ENCODE data around the gene HARS1.

DNA sequence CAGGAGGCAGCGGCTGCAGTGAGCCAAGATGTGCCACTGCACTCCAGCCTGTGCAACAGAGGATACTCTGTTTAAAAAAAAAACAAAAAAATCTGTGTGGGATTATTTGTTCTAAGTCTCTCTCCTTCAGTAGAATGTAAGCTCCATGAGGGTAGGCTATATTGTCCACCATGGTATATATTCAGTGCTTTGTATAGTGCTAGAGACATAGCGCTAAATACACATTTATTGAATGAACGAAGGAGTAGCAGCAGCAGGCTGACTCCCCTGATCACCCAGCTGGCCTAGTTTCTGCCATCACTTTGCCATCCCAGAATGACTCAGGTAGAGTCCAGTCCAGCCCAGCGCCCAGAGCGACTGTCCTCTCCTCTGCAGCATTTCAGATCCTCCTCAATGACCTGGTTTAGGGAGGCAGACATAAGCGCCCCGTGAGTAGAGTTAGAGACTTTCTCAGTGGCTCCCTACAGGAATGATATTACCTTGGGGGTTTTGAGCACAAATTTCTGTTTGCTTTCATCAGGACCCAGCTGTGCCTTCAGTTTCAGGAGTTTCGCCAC lies 716 bp downstream of the HARS1 start:
- TF ChIP-seq CBFB (CRISPR knock-in tag; IDR thresholded peaks at IDR 0.05; ENCODE audit: low read depth) (no peak), ZNF263 (CRISPR knock-in tag; IDR thresholded peaks at IDR 0.05; ENCODE audit: low read depth) (no peak), ZNF138 (CRISPR knock-in tag; conservative IDR thresholded peaks at IDR 0.05) (no peak), SP1 (CRISPR knock-in tag; conservative IDR thresholded peaks at IDR 0.05) (no peak), IRF2 (CRISPR knock-in tag; IDR thresholded peaks at IDR 0.05; ENCODE audit: borderline replicate concordance, low read depth) (no peak), E2F4 (CRISPR knock-in tag; IDR thresholded peaks at IDR 0.05; ENCODE audit: borderline replicate concordance, low read depth) (no peak), CREB1 (CRISPR knock-in tag; IDR thresholded peaks at IDR 0.05) (no peak)
- TF ChIP-seq, protein P1, sequence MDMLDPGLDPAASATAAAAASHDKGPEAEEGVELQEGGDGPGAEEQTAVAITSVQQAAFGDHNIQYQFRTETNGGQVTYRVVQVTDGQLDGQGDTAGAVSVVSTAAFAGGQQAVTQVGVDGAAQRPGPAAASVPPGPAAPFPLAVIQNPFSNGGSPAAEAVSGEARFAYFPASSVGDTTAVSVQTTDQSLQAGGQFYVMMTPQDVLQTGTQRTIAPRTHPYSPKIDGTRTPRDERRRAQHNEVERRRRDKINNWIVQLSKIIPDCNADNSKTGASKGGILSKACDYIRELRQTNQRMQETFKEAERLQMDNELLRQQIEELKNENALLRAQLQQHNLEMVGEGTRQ (CRISPR knock-in tag; IDR thresholded peaks at IDR 0.05): no peak
- TF ChIP-seq, protein P2, sequence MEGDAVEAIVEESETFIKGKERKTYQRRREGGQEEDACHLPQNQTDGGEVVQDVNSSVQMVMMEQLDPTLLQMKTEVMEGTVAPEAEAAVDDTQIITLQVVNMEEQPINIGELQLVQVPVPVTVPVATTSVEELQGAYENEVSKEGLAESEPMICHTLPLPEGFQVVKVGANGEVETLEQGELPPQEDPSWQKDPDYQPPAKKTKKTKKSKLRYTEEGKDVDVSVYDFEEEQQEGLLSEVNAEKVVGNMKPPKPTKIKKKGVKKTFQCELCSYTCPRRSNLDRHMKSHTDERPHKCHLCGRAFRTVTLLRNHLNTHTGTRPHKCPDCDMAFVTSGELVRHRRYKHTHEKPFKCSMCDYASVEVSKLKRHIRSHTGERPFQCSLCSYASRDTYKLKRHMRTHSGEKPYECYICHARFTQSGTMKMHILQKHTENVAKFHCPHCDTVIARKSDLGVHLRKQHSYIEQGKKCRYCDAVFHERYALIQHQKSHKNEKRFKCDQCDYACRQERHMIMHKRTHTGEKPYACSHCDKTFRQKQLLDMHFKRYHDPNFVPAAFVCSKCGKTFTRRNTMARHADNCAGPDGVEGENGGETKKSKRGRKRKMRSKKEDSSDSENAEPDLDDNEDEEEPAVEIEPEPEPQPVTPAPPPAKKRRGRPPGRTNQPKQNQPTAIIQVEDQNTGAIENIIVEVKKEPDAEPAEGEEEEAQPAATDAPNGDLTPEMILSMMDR (IDR thresholded peaks at IDR 0.05): no peak
